Measurements from ENCODE around the gene VPS16.

DNA sequence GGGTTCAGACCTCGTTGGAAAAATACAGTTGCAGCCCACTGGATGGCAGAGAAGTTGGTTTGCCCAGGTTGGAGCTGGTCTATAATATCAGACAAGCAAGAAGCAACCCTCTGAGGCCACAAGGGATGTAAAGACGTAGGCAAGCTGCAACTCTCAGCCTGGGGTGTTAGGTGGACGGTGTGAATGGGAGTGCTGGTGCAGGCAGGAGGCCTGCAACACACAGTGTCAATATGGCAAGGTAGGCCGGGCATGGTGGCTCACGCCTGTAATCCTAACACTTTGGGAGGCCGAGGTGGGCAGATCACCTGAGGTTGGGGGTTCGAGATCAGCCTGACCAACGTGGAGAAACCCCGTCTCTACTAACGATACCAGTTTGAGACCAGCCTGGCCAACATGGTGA lies 10.5 kb downstream of the VPS16 start:
- TF ChIP-seq EZH2 (IDR thresholded peaks at IDR 0.05; ENCODE audit: insufficient read depth, poor library complexity, severe bottlenecking) (no peak), EZH2phosphoT487 (IDR thresholded peaks at IDR 0.05; ENCODE audit: insufficient read depth, low read depth) (no peak)
